K562 (cell line): ENCODE results near the gene SMAD3. TPM values are rescaled to one million over a fixed set of nuclear protein-coding genes. Genes with fewer than 3 reads are reported as not detected.

Experiments used
- CREM ChIP-seq: IDR thresholded peaks from 2 replicates; pipeline ENCODE4 v1.6.1; 2014; ENCODE audit warnings: antibody characterized with exemption, low read depth
- EGR1 ChIP-seq: fragments of 450-650 bp; conservative IDR thresholded peaks from 2 replicates; pipeline ENCODE4 v1.6.1; 2017; ENCODE audit warnings: mild to moderate bottlenecking
- GABPA ChIP-seq: fragments of 200-800 bp; sonication (Bioruptor generic); conservative IDR thresholded peaks from 2 replicates; pipeline ENCODE4 v1.6.1; 2016; ENCODE audit warnings: low read depth, missing genetic modification characterization, missing compliant biosample characterization
- HOMEZ ChIP-seq: fragments of 250-450 bp; sonication (Bioruptor Pico); IDR thresholded peaks from 2 replicates; pipeline ENCODE4 v1.4.0; 2020; ENCODE audit warnings: mild to moderate bottlenecking, moderate library complexity
- KDM5B ChIP-seq: fragments of 200-600 bp; sonication (generic); IDR thresholded peaks from 2 replicates; pipeline ENCODE4 v1.6.1; 2012; ENCODE audit warnings: low read depth, mild to moderate bottlenecking, moderate library complexity, low read length, control low read depth, inconsistent platforms; ENCODE audit not compliant: insufficient replicate concordance
- MAFK ChIP-seq: IDR thresholded peaks from 2 replicates; pipeline ENCODE4 v1.6.1; 2011; ENCODE audit warnings: low read length, improper control_type of control experiment
- MED1 ChIP-seq: sonication (generic); formaldehyde crosslinking; IDR thresholded peaks from 2 replicates; pipeline ENCODE4 v1.8.1; 2023; ENCODE audit warnings: missing genetic modification reagents, borderline replicate concordance
- MTA2 ChIP-seq: fragments of 450-650 bp; IDR thresholded peaks from 2 replicates; pipeline ENCODE4 v1.6.1; 2016; ENCODE audit warnings: low read depth
- NCOR1 ChIP-seq: fragments of 450-650 bp; IDR thresholded peaks from 2 replicates; pipeline ENCODE4 v1.6.1; 2016; ENCODE audit warnings: mild to moderate bottlenecking, moderate library complexity
- PHF21A ChIP-seq: fragments of 450-650 bp; IDR thresholded peaks from 2 replicates; pipeline ENCODE4 v1.6.1; 2017; ENCODE audit warnings: low read depth, borderline replicate concordance
- PKNOX1 ChIP-seq: fragments of 450-650 bp; IDR thresholded peaks from 2 replicates; pipeline ENCODE4 v1.6.1; 2016
- SIN3A ChIP-seq, 2 experiments: fragments of 150-350 bp in 1 of 2; IDR thresholded peaks; 2 replicates each; pipeline ENCODE4 v1.6.1; 2011 to 2016; ENCODE audit warnings: borderline replicate concordance in 2 of 2, low read depth in 2 of 2, low read length in 2 of 2, mild to moderate bottlenecking in 2 of 2, moderate library complexity in 2 of 2; ENCODE audit not compliant: control insufficient read depth in 1 of 2
- SMC3 ChIP-seq: conservative IDR thresholded peaks from 2 replicates; pipeline ENCODE4 v1.6.1; 2011; ENCODE audit warnings: low read depth, low read length, improper control_type of control experiment; ENCODE audit not compliant: insufficient read depth
- SNRNP70 ChIP-seq: fragments of 200-400 bp; formaldehyde crosslinking; optimal IDR thresholded peaks from 2 replicates; pipeline ENCODE3; 2017; ENCODE audit warnings: low read depth, low read length
- TAF1 ChIP-seq: IDR thresholded peaks from 2 replicates; pipeline ENCODE4 v1.6.1; 2011; ENCODE audit warnings: mild to moderate bottlenecking, low read length, moderate library complexity; ENCODE audit not compliant: insufficient read depth, control insufficient read depth, severe bottlenecking; ENCODE audit errors: extremely low read depth
- UBTF ChIP-seq, 2 experiments: IDR thresholded peaks; 2 replicates each; pipeline ENCODE4 v1.6.1; 2012; ENCODE audit warnings: improper control_type of control experiment in 2 of 2, low read depth in 2 of 2, low read length in 2 of 2, borderline replicate concordance in 1 of 2
- ZBTB7A ChIP-seq: IDR thresholded peaks from 2 replicates; pipeline ENCODE4 v1.6.1; 2011; ENCODE audit warnings: low read depth, mild to moderate bottlenecking, low read length, moderate library complexity, borderline replicate concordance; ENCODE audit not compliant: control insufficient read depth
- ZNF121 ChIP-seq: sonication (generic); formaldehyde crosslinking; conservative IDR thresholded peaks from 2 replicates; pipeline ENCODE4 v1.8.0; 2022; ENCODE audit warnings: missing genetic modification reagents
- ZNF589 ChIP-seq: fragments of 200-800 bp; sonication (Bioruptor generic); IDR thresholded peaks from 2 replicates; pipeline ENCODE4 v1.6.1; 2016; ENCODE audit warnings: low read depth, missing genetic modification characterization, missing compliant biosample characterization
- polyA plus RNA-seq, 8 experiments: library from polyadenylated mRNA; depleted of rRNA in 4 of 8; stranded (reverse) in 5 of 8; unstranded in 3 of 8; fragments of >200 nt; fragmentation: Nextera tagmentation in 2 of 8; fragmentation: Illumina TruSeq in 1 of 8; extraction: Ambion mirVana in 2 of 8; extraction: Trizol in 1 of 8; gene quantifications; 2 replicates each; pipeline versions ENCODE4 v1.2.1 to v1.2.3, GENCODE V29; 2011 to 2014; ENCODE audit warnings: inconsistent platforms in 1 of 8, missing spikeins in 1 of 8
- total RNA-seq, 7 experiments: library from RNA; depleted of rRNA in 6 of 7; stranded (reverse); fragments of >200 nt in 6 of 7; fragmentation: Illumina TruSeq in 2 of 7; extraction: Trizol in 2 of 7; gene quantifications; 2 replicates each; pipeline versions ENCODE4 v1.2.1 to v1.2.3, GENCODE V29; 2011 to 2021; ENCODE audit warnings: low replicate concordance in 1 of 7

Gene SMAD3
- total and polyA plus RNA-seq, 9 of the 15 experiments (the other 6 are each of a cell fraction or from before 2014, with no cell fraction given) = 4.3 to 39.2 (median 11.1) TPM

GRCh38 chr15:67066041-67066958 is 898 bp downstream of the SMAD3 start (continued):
- no peak for TF ChIP-seq MAFK
- no peak for TF ChIP-seq SMC3
- TF ChIP-seq SNRNP70 = no peak
- TF ChIP-seq PKNOX1 = peak; percentile 75
- TF ChIP-seq GABPA (tag) = no peak
- TF ChIP-seq CREM = 0 out of 2 replicates have a peak, but pooled peaks have one; percentile 1
- TF ChIP-seq HOMEZ (CRISPR knock-in tag) = no peak
- 0 out of 2 replicates have a peak, but pooled peaks have one; percentile 1 for TF ChIP-seq ZNF589 (CRISPR knock-in tag)
- TF ChIP-seq ZNF121 (CRISPR knock-in tag) = no peak
- peak; percentile 92 for TF ChIP-seq EGR1
- TF ChIP-seq ZBTB7A = peak; percentile 70; the same call in 1 of the 2 replicates
- no peak for TF ChIP-seq MTA2
- TF ChIP-seq TAF1 = peak; percentile 22
- TF ChIP-seq UBTF (IDR thresholded peaks at IDR 0.05; ENCODE audit: borderline replicate concordance in 1 of 2, low read depth in 2 of 2, low read length in 2 of 2) = 0 out of 4 replicates have a peak, but pooled peaks of 1 of the 2 experiments have one; percentile 12
- TF ChIP-seq MED1 = no peak
- 0 out of 2 replicates have a peak, but pooled peaks have one; percentile 4 for TF ChIP-seq NCOR1
- TF ChIP-seq PHF21A = 0 out of 2 replicates have a peak, but pooled peaks have one; percentile 32
- TF ChIP-seq SIN3A (IDR thresholded peaks at IDR 0.05; ENCODE audit: borderline replicate concordance in 2 of 2, control insufficient read depth in 1 of 2, low read depth in 2 of 2, low read length in 2 of 2) = 0 out of 4 replicates have a peak, but pooled peaks of 1 of the 2 experiments have one; percentile 24
- TF ChIP-seq KDM5B = peak; percentile 39
